H1 (cell line): ENCODE results near the gene CCDC178. TPM values are rescaled to one million over a fixed set of nuclear protein-coding genes. Genes with fewer than 3 reads are reported as not detected.

Source experiments
- CTCF ChIA-PET: fragments of 300-600 bp; sonication (Branson Sonifier 250); formaldehyde crosslinking; loops from one replicate; lab custom pipeline; 2021; ENCODE audit not compliant: partially characterized antibody; lab: Charles Lee
- POLR2A ChIA-PET: fragments of 300-600 bp; sonication (Branson Sonifier 250); formaldehyde crosslinking; loops from one replicate; lab custom pipeline; 2021; ENCODE audit warnings: inconsistent platforms; ENCODE audit not compliant: partially characterized antibody; lab: Charles Lee
- DNase-seq, 2 experiments: peaks; one replicate each; pipeline versions ENCODE4 v3.0.0 to v3.0.0-alpha.2; 2010 to 2022; ENCODE audit warnings: low spot score in 2 of 2, low read depth in 1 of 2, mixed read lengths in 1 of 2
- FAIRE-seq: peaks from 2 replicates; lab custom pipeline; 2011; peaks lifted over from hg19 to GRCh38; lab: Jason Lieb, UNC
- H2AFZ ChIP-seq: 2 replicates; pipeline ENCODE4 v1.8.1; 2012; ENCODE audit warnings: low read length, inconsistent platforms
- H2AK5ac ChIP-seq: 2 replicates; pipeline ENCODE4 v1.6.1; 2013; ENCODE audit warnings: low read depth, low read length
- H2BK120ac ChIP-seq: replicated peaks from 2 replicates; pipeline ENCODE3; 2013; ENCODE audit warnings: low read depth, low read length, inconsistent platforms
- H2BK12ac ChIP-seq: 2 replicates; pipeline ENCODE4 v1.6.1; 2013; ENCODE audit warnings: low read depth, low read length
- H2BK15ac ChIP-seq: 2 replicates; pipeline ENCODE4 v1.6.1; 2013; ENCODE audit warnings: low read length
- H2BK20ac ChIP-seq: 2 replicates; pipeline ENCODE4 v1.6.1; 2013; ENCODE audit warnings: low read length
- H2BK5ac ChIP-seq: 2 replicates; pipeline ENCODE4 v1.6.1; 2013; ENCODE audit warnings: low read depth, low read length
- H3K14ac ChIP-seq: 2 replicates; pipeline ENCODE4 v1.6.1; 2013; ENCODE audit warnings: inconsistent platforms; ENCODE audit not compliant: insufficient read length
- H3K18ac ChIP-seq: 2 replicates; pipeline ENCODE4 v1.6.1; 2013; ENCODE audit warnings: low read length; ENCODE audit errors: extremely low read depth
- H3K23ac ChIP-seq: 2 replicates; pipeline ENCODE4 v1.6.1; 2013; ENCODE audit warnings: inconsistent platforms; ENCODE audit not compliant: insufficient read length
- H3K23me2 ChIP-seq: 2 replicates; pipeline ENCODE4 v1.6.1; 2013; ENCODE audit warnings: low read depth, low read length
- H3K27ac ChIP-seq: 2 replicates; pipeline ENCODE4 v1.6.1; 2011; ENCODE audit warnings: low read depth, low read length, inconsistent platforms
- H3K27me3 ChIP-seq, 4 experiments: replicated peaks in 1 of 4; 1 replicate in 1 of 4; 2 replicates in 3 of 4; pipeline versions ENCODE4 v1.6.1 to v1.8.1; 2011 to 2013; ENCODE audit warnings: low read length in 3 of 4, mild to moderate bottlenecking in 3 of 4, inconsistent platforms in 2 of 4, mixed read lengths in 2 of 4, moderate library complexity in 1 of 4; ENCODE audit not compliant: control insufficient read depth in 3 of 4, insufficient read depth in 3 of 4; ENCODE audit errors: extremely low read depth in 1 of 4
- H3K36me3 ChIP-seq, 4 experiments: 2 replicates each; pipeline versions ENCODE4 v1.6.1 to v1.8.1; 2011 to 2013; ENCODE audit warnings: mild to moderate bottlenecking in 4 of 4, low read length in 3 of 4, moderate library complexity in 2 of 4, control low read depth in 1 of 4, inconsistent platforms in 1 of 4; ENCODE audit not compliant: insufficient read depth in 4 of 4, control insufficient read depth in 2 of 4
- H3K4ac ChIP-seq: replicated peaks from 2 replicates; pipeline ENCODE3; 2013; ENCODE audit warnings: low read length, low read depth, mixed read lengths, inconsistent platforms; ENCODE audit not compliant: insufficient read length
- H3K4me1 ChIP-seq, 4 experiments: replicated peaks in 1 of 4; 1 replicate in 1 of 4; 2 replicates in 3 of 4; pipeline versions ENCODE4 v1.6.1 to v1.8.1; 2011 to 2013; ENCODE audit warnings: low read length in 3 of 4, inconsistent platforms in 2 of 4, mixed read lengths in 1 of 4; ENCODE audit not compliant: insufficient read depth in 4 of 4, control insufficient read depth in 3 of 4
- H3K4me2 ChIP-seq, 2 experiments: 2 replicates each; pipeline versions ENCODE4 v1.6.1 to v1.8.1; 2011 to 2013; ENCODE audit warnings: low read depth in 2 of 2, low read length in 2 of 2, control low read depth in 1 of 2, inconsistent platforms in 1 of 2, mild to moderate bottlenecking in 1 of 2; ENCODE audit not compliant: insufficient read depth in 1 of 2
- H3K4me3 ChIP-seq, 4 experiments: fragments of 200-600, 300-600 bp in 1 of 4; sonication (generic), shearing (Covaris generic), sonication (Bioruptor Twin) in 1 of 4; 2 replicates each; pipeline versions ENCODE4 v1.5.1 to v1.8.1; 2011 to 2016; ENCODE audit warnings: low read length in 4 of 4, low read depth in 3 of 4, control low read depth in 2 of 4, inconsistent platforms in 2 of 4, mild to moderate bottlenecking in 2 of 4, mixed read lengths in 1 of 4, moderate library complexity in 1 of 4; ENCODE audit not compliant: insufficient read depth in 2 of 4; ENCODE audit errors: extremely low read depth in 1 of 4
- H3K56ac ChIP-seq: replicated peaks from 2 replicates; pipeline ENCODE3; 2013; ENCODE audit warnings: low read depth, mild to moderate bottlenecking, mixed read lengths, low read length, inconsistent platforms; ENCODE audit not compliant: insufficient read length
- H3K79me1 ChIP-seq: 2 replicates; pipeline ENCODE4 v1.6.1; 2013; ENCODE audit warnings: low read depth, low read length, control low read depth
- H3K79me2 ChIP-seq, 2 experiments: 2 replicates each; pipeline versions ENCODE4 v1.6.1 to v1.8.1; 2012 to 2013; ENCODE audit warnings: low read length in 2 of 2, mild to moderate bottlenecking in 2 of 2, inconsistent platforms in 1 of 2; ENCODE audit not compliant: insufficient read depth in 2 of 2, control insufficient read depth in 1 of 2
- H3K9ac ChIP-seq, 4 experiments: replicated peaks in 1 of 4; 1 replicate in 1 of 4; 2 replicates in 3 of 4; pipeline versions ENCODE4 v1.6.1 to v1.8.1; 2011 to 2013; ENCODE audit warnings: low read depth in 3 of 4, low read length in 3 of 4, control low read depth in 2 of 4, mild to moderate bottlenecking in 2 of 4, moderate library complexity in 2 of 4, inconsistent platforms in 1 of 4; ENCODE audit errors: extremely low read depth in 1 of 4
- H3K9me3 ChIP-seq, 2 experiments: 2 replicates each; pipeline versions ENCODE4 v1.6.1 to v1.8.1; 2012 to 2013; ENCODE audit warnings: mild to moderate bottlenecking in 2 of 2, moderate library complexity in 2 of 2, control low read depth in 1 of 2, inconsistent platforms in 1 of 2, low read depth in 1 of 2, low read length in 1 of 2, mixed read lengths in 1 of 2; ENCODE audit not compliant: insufficient read depth in 2 of 2
- H4K20me1 ChIP-seq, 2 experiments: replicated peaks in 1 of 2; 2 replicates each; pipeline versions ENCODE3 to v1.8.1; 2011 to 2013; ENCODE audit warnings: inconsistent platforms in 2 of 2, low read length in 2 of 2, mild to moderate bottlenecking in 1 of 2; ENCODE audit not compliant: insufficient read depth in 2 of 2, control insufficient read depth in 1 of 2
- H4K5ac ChIP-seq: 2 replicates; pipeline ENCODE4 v1.6.1; 2013; ENCODE audit warnings: low read length, low read depth, mixed read lengths, inconsistent platforms; ENCODE audit not compliant: insufficient read length
- H4K8ac ChIP-seq: 2 replicates; pipeline ENCODE4 v1.8.0; 2013; ENCODE audit warnings: mild to moderate bottlenecking, moderate library complexity, low read length, inconsistent platforms; ENCODE audit not compliant: insufficient read depth; ENCODE audit errors: extremely low read depth
- H4K91ac ChIP-seq: replicated peaks from 2 replicates; pipeline ENCODE3; 2013; ENCODE audit warnings: low read length, mixed read lengths, inconsistent platforms; ENCODE audit not compliant: insufficient read length
- BCL11A ChIP-seq, 2 experiments: IDR thresholded peaks; one replicate each; pipeline ENCODE4 v1.6.1; 2011; ENCODE audit warnings: low read depth in 2 of 2, low read length in 2 of 2, mild to moderate bottlenecking in 2 of 2
- CBX8 ChIP-seq: fragments of 300-800, 300-1000 bp; sonication (generic); IDR thresholded peaks from 2 replicates; pipeline ENCODE4 v1.7.1; 2016; ENCODE audit warnings: low read depth, low read length, borderline replicate concordance
- CEBPB ChIP-seq: IDR thresholded peaks from 2 replicates; pipeline ENCODE4 v1.6.1; 2012; ENCODE audit warnings: low read depth, low read length
- CREB1 ChIP-seq: IDR thresholded peaks from 2 replicates; pipeline ENCODE4 v1.6.1; 2012; ENCODE audit warnings: inconsistent platforms
- HDAC6 ChIP-seq: IDR thresholded peaks from one replicate; pipeline ENCODE4 v1.7.1; 2012; ENCODE audit warnings: low read depth, mild to moderate bottlenecking, inconsistent platforms, low read length, moderate library complexity
- NANOG ChIP-seq: IDR thresholded peaks from 2 replicates; pipeline ENCODE4 v1.6.1; 2011; ENCODE audit warnings: low read length, low read depth, mild to moderate bottlenecking, inconsistent platforms; ENCODE audit not compliant: insufficient read depth, poor library complexity, severe bottlenecking
- POLR2A ChIP-seq, 2 experiments: IDR thresholded peaks; 1 replicate in 1 of 2; 2 replicates in 1 of 2; pipeline ENCODE4 v1.6.1; 2011; ENCODE audit warnings: low read depth in 2 of 2, low read length in 2 of 2, mild to moderate bottlenecking in 2 of 2; ENCODE audit errors: control extremely low read depth in 1 of 2
- RBBP5 ChIP-seq: IDR thresholded peaks from 2 replicates; pipeline ENCODE4 v1.7.1; 2012; ENCODE audit warnings: low read depth, mild to moderate bottlenecking, inconsistent platforms, low read length, moderate library complexity, borderline replicate concordance
- RNF2 ChIP-seq: fragments of 200-900, 300-1000 bp; sonication (generic); IDR thresholded peaks from 2 replicates; pipeline ENCODE4 v1.7.1; 2016; ENCODE audit warnings: borderline replicate concordance, low read depth, mild to moderate bottlenecking, antibody characterized with exemption, low read length; ENCODE audit not compliant: poor library complexity, severe bottlenecking; ENCODE audit errors: missing control alignments
- SIX5 ChIP-seq: IDR thresholded peaks from 2 replicates; pipeline ENCODE4 v1.6.1; 2011; ENCODE audit warnings: mild to moderate bottlenecking, low read depth, low read length
- SP2 ChIP-seq: IDR thresholded peaks from 2 replicates; pipeline ENCODE4 v1.6.1; 2012; ENCODE audit warnings: mild to moderate bottlenecking, low read length, inconsistent platforms
- SUZ12 ChIP-seq: fragments of 200-600 bp; sonication (generic); IDR thresholded peaks from 2 replicates; pipeline ENCODE4 v1.6.1; 2012; ENCODE audit warnings: mild to moderate bottlenecking, inconsistent platforms, low read length, moderate library complexity, mixed read lengths
- TBP ChIP-seq: IDR thresholded peaks from 2 replicates; pipeline ENCODE4 v1.6.1; 2011; ENCODE audit warnings: low read depth, low read length, improper control_type of control experiment
- ZNF274 ChIP-seq: IDR thresholded peaks from 2 replicates; pipeline ENCODE4 v1.7.0; 2012; ENCODE audit warnings: low read length, borderline replicate concordance; ENCODE audit errors: extremely low read depth
- WGBS, 2 experiments: shearing (Covaris generic) in 1 of 2; methylation state at CpG; one replicate each; pipeline versions ENCODE4 v1.1.6 to v1.1.7; 2013 to 2015; ENCODE audit warnings: low lambda C conversion rate in 2 of 2, mixed read lengths in 2 of 2, inconsistent platforms in 1 of 2, low coverage in 1 of 2, missing lambda C conversion rate in 1 of 2; ENCODE audit not compliant: insufficient replicate concordance in 2 of 2, insufficient coverage in 1 of 2, insufficient read length in 1 of 2; ENCODE audit errors: extremely low coverage in 1 of 2, missing lambda C conversion rate in 1 of 2; 5-methylcytosine and 5-hydroxymethylcytosine counted together
- polyA plus RNA-seq, 7 experiments: library from polyadenylated mRNA; depleted of rRNA in 3 of 7; stranded (reverse) in 5 of 7; unstranded in 2 of 7; fragments of >200 nt in 5 of 7; fragments of 200-250 nt in 2 of 7; gene quantifications; 1 replicate in 5 of 7; 2 replicates in 1 of 7; 4 replicates in 1 of 7; pipeline versions ENCODE4 v1.2.1 to v1.2.3, GENCODE V29; 2011 to 2013; ENCODE audit warnings: missing spikeins in 2 of 7, mixed read lengths in 2 of 7
- total RNA-seq: library from RNA; stranded (reverse); fragmentation: NEBNext Ultra II Directional; extraction: Animal tissue kit (Norgen Biotek cat#: 25700); gene quantifications from 2 replicates; pipeline ENCODE4 v1.2.1, GENCODE V29; 2021

The CCDC178 gene
- total and polyA plus RNA-seq, 2 of the 8 experiments (the other 6 are each of a cell fraction or from before 2014, with no cell fraction given) = not detected

DNA sequence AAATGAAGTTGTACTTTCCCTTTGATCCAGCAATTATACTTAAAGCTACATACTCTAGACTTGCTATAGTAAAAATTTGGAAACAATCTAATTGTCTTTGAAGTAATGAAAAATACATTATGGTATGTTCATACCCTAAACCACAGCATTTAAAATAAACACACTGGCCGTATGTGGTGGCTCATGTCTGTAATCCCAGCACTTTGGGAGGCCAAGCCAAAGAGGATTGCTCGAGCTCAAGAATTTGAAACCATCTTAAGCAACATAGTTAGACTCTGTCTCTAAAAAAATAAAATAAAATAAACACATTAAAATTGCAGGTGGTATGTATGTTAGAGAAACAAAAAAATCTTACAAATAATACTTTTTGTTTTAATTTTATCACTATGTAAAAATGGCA is 459.6 kb downstream of the CCDC178 start:
- no peak overlapping the region for H2BK15ac ChIP-seq
- H3K27me3 ChIP-seq = no peaks in the 10 kb centered on the region
- no peaks in the 10 kb centered on the region for H3K23me2 ChIP-seq
- no peak overlapping the region for H3K56ac ChIP-seq
- no peak overlapping the region for H2BK5ac ChIP-seq
- H3K4ac ChIP-seq = no peak overlapping the region
- CTCF ChIA-PET = no interaction called here
- H3K4me1 ChIP-seq = no peaks in the 10 kb centered on the region
- no peak overlapping the region for H3K23ac ChIP-seq
- H4K91ac ChIP-seq = no peak overlapping the region
- H3K9ac ChIP-seq = no peak overlapping the region
- H3K27ac ChIP-seq = no peak overlapping the region
- H2BK20ac ChIP-seq = no peak overlapping the region
- no peak overlapping the region for H3K14ac ChIP-seq
- H3K79me1 ChIP-seq = no peaks in the 10 kb centered on the region
- FAIRE-seq (no peak), DNase-seq (no peak)
- no peak overlapping the region for H2BK120ac ChIP-seq
- H3K9me3 ChIP-seq = no peaks in the 10 kb centered on the region
- H2AK5ac ChIP-seq = no peak overlapping the region
- H4K20me1 ChIP-seq = no peaks in the 10 kb centered on the region
- no peak overlapping the region for H3K4me3 ChIP-seq
- H3K4me2 ChIP-seq = no peak overlapping the region
- POLR2A ChIA-PET = interaction anchor here (0.5 kb wide), 1 partner anchor 430 kb away, joined by 3 read pairs; no protein-coding TSS in a partner anchor
- no peak overlapping the region for H4K5ac ChIP-seq
- no peak overlapping the region for H4K8ac ChIP-seq
- no peaks in the 10 kb centered on the region for H3K36me3 ChIP-seq
- WGBS, 2 experiments = 92% methylated on average over 2 of the region's 2 CpGs; no CpG with 5 or more reads in 1 of the 2 experiments
- no peak overlapping the region for H2AFZ ChIP-seq
- H2BK12ac ChIP-seq = no peak overlapping the region
- H3K18ac ChIP-seq = no peak overlapping the region
- H3K79me2 ChIP-seq = no peaks in the 10 kb centered on the region
- no peak for TF ChIP-seq NANOG
- no peak for TF ChIP-seq CEBPB
- no peak for TF ChIP-seq RNF2
- no peak for TF ChIP-seq POLR2A (IDR thresholded peaks at IDR 0.05; ENCODE audit: control extremely low read depth in 1 of 2, low read depth in 2 of 2, low read length in 2 of 2)
- no peak for TF ChIP-seq CREB1
- no peak for TF ChIP-seq SUZ12
- no peak for TF ChIP-seq SP2
- TF ChIP-seq SIX5 = no peak
- no peak for TF ChIP-seq ZNF274
- TF ChIP-seq RBBP5 = no peak
- no peak for TF ChIP-seq CBX8
- no peak for TF ChIP-seq TBP
- TF ChIP-seq BCL11A (IDR thresholded peaks at IDR 0.05; ENCODE audit: low read depth in 2 of 2, low read length in 2 of 2) = no peak
- no peak for TF ChIP-seq HDAC6
